GM23338 (cell line): ENCODE data around the gene OBP2A. TPM values are rescaled to one million over a fixed set of nuclear protein-coding genes. Genes with fewer than 3 reads are reported as not detected.

Source experiments
- ATAC-seq: fragments of 200-7000 bp; cut with Tn5 transposase; 3 replicates; pipeline ENCODE4 v1.9.1; 2020
- DNase-seq: peaks from one replicate; pipeline ENCODE4 v3.0.0-alpha.2; 2015; ENCODE audit warnings: low spot score
- H2AFZ ChIP-seq: fragments of 200-600 bp; sonication (generic); 2 replicates; pipeline ENCODE4 v1.8.0; 2016; ENCODE audit warnings: antibody characterized with exemption, mild to moderate bottlenecking, moderate library complexity
- H3F3A ChIP-seq: fragments of 200-600 bp; sonication (generic); replicated peaks from 2 replicates; pipeline ENCODE4 v1.8.0; 2017; ENCODE audit warnings: antibody characterized with exemption, mixed run types, low read depth
- H3K27ac ChIP-seq: fragments of 200-600 bp; sonication (generic); 2 replicates; pipeline ENCODE4 v1.6.1; 2016; ENCODE audit warnings: low read depth
- H3K27me3 ChIP-seq: fragments of 200-600 bp; sonication (generic); 2 replicates; pipeline ENCODE4 v1.8.0; 2016; ENCODE audit warnings: mild to moderate bottlenecking, mixed run types, moderate library complexity; ENCODE audit not compliant: insufficient read depth
- H3K36me3 ChIP-seq: fragments of 200-600 bp; sonication (generic); 2 replicates; pipeline ENCODE4 v1.8.0; 2016; ENCODE audit warnings: mild to moderate bottlenecking; ENCODE audit not compliant: insufficient read depth
- H3K4me1 ChIP-seq: fragments of 200-600 bp; sonication (generic); 2 replicates; pipeline ENCODE4 v1.8.0; 2016; ENCODE audit warnings: mild to moderate bottlenecking, moderate library complexity; ENCODE audit not compliant: insufficient read depth
- H3K4me2 ChIP-seq: fragments of 200-600 bp; sonication (generic); 2 replicates; pipeline ENCODE4 v1.7.1; 2017; ENCODE audit warnings: mixed run types
- H3K4me3 ChIP-seq: fragments of 200-600 bp; sonication (generic); 2 replicates; pipeline ENCODE4 v1.6.1; 2016; ENCODE audit warnings: mixed run types
- H3K79me2 ChIP-seq: fragments of 200-600 bp; sonication (generic); replicated peaks from 2 replicates; pipeline ENCODE4 v1.8.0; 2017; ENCODE audit warnings: mild to moderate bottlenecking; ENCODE audit not compliant: insufficient read depth
- H3K9me2 ChIP-seq: fragments of 200-600 bp; sonication (generic); 2 replicates; pipeline ENCODE4 v1.8.0; 2017; ENCODE audit not compliant: insufficient read depth
- H4K20me1 ChIP-seq: fragments of 200-600 bp; sonication (generic); replicated peaks from 2 replicates; pipeline ENCODE4 v1.8.0; 2017; ENCODE audit warnings: mild to moderate bottlenecking; ENCODE audit not compliant: insufficient read depth
- H3K27ac Mint-ChIP-seq: 2 replicates; pipeline ENCODE4 v1.8.0; 2020; ENCODE audit warnings: inconsistent platforms, mild to moderate bottlenecking, moderate library complexity, mixed read lengths
- H3K27me3 Mint-ChIP-seq: 3 replicates; pipeline ENCODE4 v1.8.0; 2022; ENCODE audit warnings: low read depth, mild to moderate bottlenecking, moderate library complexity, mixed read lengths, inconsistent platforms; ENCODE audit not compliant: insufficient read depth, poor library complexity
- H3K36me3 Mint-ChIP-seq: 3 replicates; pipeline ENCODE4 v1.8.0; 2021; ENCODE audit warnings: low read depth, mild to moderate bottlenecking, inconsistent platforms, moderate library complexity, mixed read lengths
- H3K4me1 Mint-ChIP-seq: 3 replicates; pipeline ENCODE4 v1.8.0; 2020; ENCODE audit warnings: mild to moderate bottlenecking, inconsistent platforms, mixed read lengths
- H3K4me3 Mint-ChIP-seq: 3 replicates; pipeline ENCODE4 v1.8.0; 2021; ENCODE audit warnings: moderate library complexity, mild to moderate bottlenecking, inconsistent platforms, mixed read lengths
- H3K9me3 Mint-ChIP-seq: 3 replicates; pipeline ENCODE4 v1.8.0; 2020; ENCODE audit warnings: moderate library complexity, mild to moderate bottlenecking, inconsistent platforms, mixed read lengths
- CREB1 ChIP-seq: fragments of 250-450 bp; sonication (Bioruptor Pico); IDR thresholded peaks from 2 replicates; pipeline ENCODE4 v1.5.0; 2020; ENCODE audit warnings: low read depth, mild to moderate bottlenecking, moderate library complexity
- CTCF ChIP-seq, 2 experiments: fragments of 200-600 bp in 1 of 2; sonication (generic) in 1 of 2; conservative IDR thresholded peaks; 2 replicates each; pipeline versions ENCODE4 v1.5.1 to v1.6.1; 2016 to 2017; ENCODE audit warnings: antibody characterized with exemption in 2 of 2, low read depth in 2 of 2, mild to moderate bottlenecking in 2 of 2, moderate library complexity in 1 of 2
- ETS1 ChIP-seq: IDR thresholded peaks from 2 replicates; pipeline ENCODE4 v1.6.1; 2016; ENCODE audit warnings: antibody characterized with exemption
- EZH2 ChIP-seq: fragments of 200-600 bp; sonication (generic); IDR thresholded peaks from one replicate; pipeline ENCODE4 v1.8.0; 2017; ENCODE audit warnings: antibody characterized with exemption, mild to moderate bottlenecking, low read depth; ENCODE audit not compliant: unreplicated experiment
- EZH2phosphoT487 ChIP-seq: fragments of 200-600 bp; sonication (generic); IDR thresholded peaks from one replicate; pipeline ENCODE4 v1.8.1; 2018; ENCODE audit warnings: antibody characterized with exemption; ENCODE audit not compliant: unreplicated experiment
- JUNB ChIP-seq: IDR thresholded peaks from one replicate; pipeline ENCODE4 v1.6.1; 2016; ENCODE audit warnings: antibody characterized with exemption; ENCODE audit not compliant: unreplicated experiment
- NANOG ChIP-seq: IDR thresholded peaks from 2 replicates; pipeline ENCODE4 v1.6.1; 2016; ENCODE audit warnings: antibody characterized with exemption, borderline replicate concordance
- POLR2AphosphoS5 ChIP-seq: IDR thresholded peaks from 2 replicates; pipeline ENCODE4 v1.6.1; 2016; ENCODE audit warnings: antibody characterized with exemption, low read depth
- REST ChIP-seq: IDR thresholded peaks from one replicate; pipeline ENCODE4 v1.6.1; 2018; ENCODE audit warnings: antibody characterized with exemption; ENCODE audit not compliant: unreplicated experiment
- STAT1 ChIP-seq: IDR thresholded peaks from one replicate; pipeline ENCODE4 v1.6.1; 2016; ENCODE audit warnings: antibody characterized with exemption; ENCODE audit not compliant: unreplicated experiment
- ZNF114 ChIP-seq: fragments of 250-450 bp; sonication (Bioruptor Pico); IDR thresholded peaks from 2 replicates; pipeline ENCODE4 v1.5.0; 2020; ENCODE audit warnings: mild to moderate bottlenecking, moderate library complexity
- ZNF331 ChIP-seq: fragments of 250-450 bp; sonication (Bioruptor Pico); IDR thresholded peaks from 2 replicates; pipeline ENCODE4 v1.5.0; 2020; ENCODE audit warnings: low read depth, mild to moderate bottlenecking, moderate library complexity
- polyA plus RNA-seq: library from polyadenylated mRNA; unstranded; fragments of >200 nt; fragmentation: Nextera tagmentation; extraction: Ambion mirVana; gene quantifications from 2 replicates; pipeline ENCODE4 v1.2.1, GENCODE V29; 2016
- total RNA-seq: library from RNA; depleted of rRNA; stranded (reverse); fragments of >200 nt; shearing (Covaris generic); gene quantifications from 2 replicates; pipeline ENCODE4 v1.2.3, GENCODE V29; 2014

OBP2A gene
- total and polyA plus RNA-seq, 2 experiments from 2014 or later: not detected

GRCh38 chr9:135499326-135500070 lies 46.4 kb upstream of the OBP2A start:
- peak overlapping the region; percentile 82 for H3K4me3 Mint-ChIP-seq
- H3K9me2 ChIP-seq: no peaks in the 10 kb centered on the region
- TF ChIP-seq ZNF331 (no peak), STAT1 (no peak), JUNB (no peak), NANOG (no peak), POLR2AphosphoS5 (peak; percentile 49; the same call in 1 of the 2 replicates), EZH2phosphoT487 (no peak)

GRCh38 chr9:135500071-135500524 lies 45.8 kb upstream of the OBP2A start:
- no peak overlapping the region for H3K27ac Mint-ChIP-seq
- Histone ChIP-seq H3K79me2 (peaks cover 19% of the 10 kb centered on the region), H3K27me3 (no peaks in the 10 kb centered on the region), H2AFZ (peak overlapping the region; percentile 94), H3K9me2 (no peaks in the 10 kb centered on the region), H3K36me3 (peaks cover 9% of the 10 kb centered on the region; the same call in 1 of the 2 replicates), H4K20me1 (no peaks in the 10 kb centered on the region; the same call in none of the 2 replicates), H3K27ac (no peak overlapping the region), H3K4me1 (no peaks in the 10 kb centered on the region; the same call in 1 of the 2 replicates), H3F3A (0 out of 2 replicates have a peak, but pooled peaks cover 3% of the 10 kb centered on the region), H3K4me3 (peak overlapping the region; percentile 83), H3K4me2 (peak overlapping the region; percentile 95)
- no peaks in the 10 kb centered on the region; the same call in 2 of the 3 replicates for H3K9me3 Mint-ChIP-seq
- DNase-seq (no peak), ATAC-seq (peak; percentile 13)
- H3K27me3 Mint-ChIP-seq: peaks cover 12% of the 10 kb centered on the region
- peak overlapping the region; percentile 82 for H3K4me3 Mint-ChIP-seq
- TF ChIP-seq REST (no peak), ZNF114 (no peak), NANOG (no peak), CREB1 (no peak), ETS1 (no peak), JUNB (no peak), EZH2 (no peak), EZH2phosphoT487 (no peak), STAT1 (no peak), CTCF (conservative IDR thresholded peaks at IDR 0.05; ENCODE audit: low read depth in 2 of 2) (no peak)
- peaks cover 36% of the 10 kb centered on the region for H3K36me3 Mint-ChIP-seq
- peaks cover 13% of the 10 kb centered on the region for H3K4me1 Mint-ChIP-seq

More at GRCh38 chr9:135499326-135500070, 46.4 kb upstream of the OBP2A start:
- 0 out of 2 replicates have a peak, but pooled peaks cover 3% of the 10 kb centered on the region for H3F3A ChIP-seq
- no peaks in the 10 kb centered on the region; the same call in 1 of the 2 replicates for H3K4me1 ChIP-seq
- H3K4me2 ChIP-seq: peak overlapping the region; percentile 95
- Mint-ChIP-seq H3K27me3 (peaks cover 10% of the 10 kb centered on the region), H3K9me3 (no peaks in the 10 kb centered on the region; the same call in 2 of the 3 replicates), H3K4me1 (peaks cover 12% of the 10 kb centered on the region), H3K36me3 (peaks cover 31% of the 10 kb centered on the region), H3K27ac (no peak overlapping the region)
- H4K20me1 ChIP-seq: no peaks in the 10 kb centered on the region; the same call in none of the 2 replicates
- peak overlapping the region; percentile 83 for H3K4me3 ChIP-seq
- ATAC-seq (peak; percentile 75), DNase-seq (peak; percentile 89)
- H3K27ac ChIP-seq: no peak overlapping the region
- peak overlapping the region; percentile 94 for H2AFZ ChIP-seq
- peaks cover 8% of the 10 kb centered on the region; the same call in 1 of the 2 replicates for H3K36me3 ChIP-seq
- peaks cover 19% of the 10 kb centered on the region for H3K79me2 ChIP-seq
- H3K27me3 ChIP-seq: no peaks in the 10 kb centered on the region
